ENCODE data around the gene UTP25.
"Not testable (repeated sequence)": the region's sequence is repeated elsewhere in the genome, so short reads cannot be mapped to it uniquely, and the experiment has no call there.

UTP25 gene

DNA sequence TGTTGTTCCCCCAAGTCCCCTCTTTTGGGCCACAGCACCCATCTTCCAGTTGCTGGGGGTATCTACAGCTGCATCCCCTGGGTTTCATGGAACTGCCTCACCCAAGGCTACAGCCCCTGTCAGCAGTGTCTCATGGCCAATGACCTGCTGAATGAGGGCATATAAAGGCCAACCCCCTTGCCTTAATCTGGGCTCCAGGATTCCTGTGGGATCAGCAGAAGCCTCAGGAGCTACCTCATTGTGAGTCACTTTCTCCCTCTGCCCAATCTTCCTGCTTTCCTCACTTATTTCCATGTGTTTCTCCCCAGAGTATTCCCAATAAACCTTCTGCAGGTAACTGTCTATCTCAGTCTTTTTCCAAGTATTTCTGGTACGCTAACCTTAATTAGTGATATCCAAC, 73.0 kb downstream of the UTP25 start:
- no peak for DNase-seq

DNA sequence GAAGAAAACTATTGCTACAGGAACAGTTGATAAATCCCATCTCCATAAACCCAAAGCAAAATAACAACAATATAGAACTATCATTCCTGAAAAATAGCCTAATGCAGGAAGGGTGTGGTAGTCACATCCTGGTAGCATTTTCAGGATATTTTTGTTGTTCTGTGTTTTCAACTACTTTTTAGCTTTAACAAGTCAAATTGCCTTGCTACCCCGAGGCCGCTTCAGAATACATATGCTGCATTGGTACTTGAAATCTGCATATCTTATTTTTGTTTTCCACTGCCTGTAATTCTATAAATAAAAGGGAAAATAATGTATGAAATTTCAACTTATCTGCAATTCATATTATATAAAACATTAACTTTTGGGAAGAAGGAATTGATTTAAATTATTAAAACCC, 73.4 kb downstream of the UTP25 start:
- DNase-seq: no peak

DNA sequence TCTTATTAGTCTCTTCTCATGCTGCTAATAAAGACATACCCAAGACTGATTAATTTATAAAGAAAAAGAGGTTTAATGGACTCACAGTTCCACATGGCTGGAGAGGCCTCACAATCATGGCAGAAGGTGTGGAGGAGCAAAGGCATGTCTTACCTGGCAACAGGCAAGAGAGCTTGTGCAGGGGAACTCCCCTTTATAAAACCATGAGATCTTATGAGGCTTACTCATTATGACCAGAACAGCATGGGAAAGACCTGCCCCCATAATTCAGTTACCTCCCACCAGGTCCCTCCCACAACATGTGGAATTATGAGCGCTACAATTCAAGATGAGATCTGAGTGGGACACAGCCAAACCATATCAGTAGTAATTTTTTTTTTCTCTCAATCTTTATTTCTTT, 77.0 kb downstream of the UTP25 start:
- not testable (repeated sequence) for DNase-seq
